Measurements from ENCODE around the gene PER2. TPM values are rescaled to one million over a fixed set of nuclear protein-coding genes. Genes with fewer than 3 reads are reported as not detected.

Gene PER2
- total and polyA plus RNA-seq, 10 of the 15 experiments (the other 5 are each of a cell fraction or from before 2014, with no cell fraction given): 1.5 to 15.1 (median 4.6) TPM

DNA sequence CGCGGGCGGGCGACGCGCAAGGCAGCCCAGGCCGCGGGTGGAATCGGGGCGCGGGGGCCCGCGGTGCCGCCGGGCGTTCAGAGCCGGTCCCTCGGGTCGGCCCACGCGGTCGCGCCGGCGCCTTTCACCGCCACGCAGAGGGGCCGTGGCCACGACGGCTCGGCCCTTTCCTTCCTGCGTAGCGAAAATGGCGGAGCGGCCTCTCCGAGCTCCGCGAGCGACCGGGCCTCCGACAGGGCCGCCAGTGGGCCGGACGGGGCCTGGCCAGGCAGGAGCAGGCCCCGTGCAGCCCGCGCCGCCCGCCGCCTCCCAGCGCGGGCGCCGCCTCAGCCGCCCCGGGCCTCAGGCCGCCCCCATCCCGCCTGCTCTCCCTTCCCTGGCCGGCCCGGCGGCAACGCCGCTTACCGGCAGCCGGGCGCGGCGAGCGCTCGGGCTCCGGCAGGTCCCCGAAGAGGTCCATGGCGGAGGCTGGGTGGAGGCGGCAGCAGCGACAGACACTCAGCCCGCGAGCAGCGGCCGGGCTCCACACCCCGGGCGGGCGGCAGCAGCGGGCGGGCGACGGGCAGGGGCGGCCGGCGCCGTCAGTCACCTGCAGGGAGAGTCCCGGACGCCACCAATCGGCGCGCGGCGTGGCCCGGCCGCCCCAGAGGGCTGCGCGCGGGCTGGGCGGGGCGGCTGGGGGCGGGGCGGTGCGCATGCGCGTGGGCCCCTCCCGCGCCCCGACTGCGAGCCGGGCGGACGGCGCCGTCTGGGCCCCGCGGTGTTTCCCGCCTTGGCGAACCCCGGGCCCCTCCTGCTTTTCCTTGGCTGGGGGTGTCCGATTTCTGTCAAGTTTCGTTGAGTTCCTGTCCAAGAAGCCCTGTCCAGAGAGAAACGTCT lies 85.1 kb downstream of the PER2 start, which contains the start of gene ILKAP (continued):
- no peak for TF ChIP-seq ETV6 (conservative IDR thresholded peaks at IDR 0.05 in 1 of 2, IDR thresholded peaks at IDR 0.05 in 1 of 2; ENCODE audit: borderline replicate concordance in 1 of 2, low read depth in 1 of 2)
- TF ChIP-seq TAF1 (IDR thresholded peaks at IDR 0.05; ENCODE audit: borderline replicate concordance, low read depth, low read length): peak; percentile 51; the same call in 1 of the 2 replicates
- no peak for TF ChIP-seq SMC3 (IDR thresholded peaks at IDR 0.05; ENCODE audit: borderline replicate concordance, low read length)
- TF ChIP-seq, protein P1, sequence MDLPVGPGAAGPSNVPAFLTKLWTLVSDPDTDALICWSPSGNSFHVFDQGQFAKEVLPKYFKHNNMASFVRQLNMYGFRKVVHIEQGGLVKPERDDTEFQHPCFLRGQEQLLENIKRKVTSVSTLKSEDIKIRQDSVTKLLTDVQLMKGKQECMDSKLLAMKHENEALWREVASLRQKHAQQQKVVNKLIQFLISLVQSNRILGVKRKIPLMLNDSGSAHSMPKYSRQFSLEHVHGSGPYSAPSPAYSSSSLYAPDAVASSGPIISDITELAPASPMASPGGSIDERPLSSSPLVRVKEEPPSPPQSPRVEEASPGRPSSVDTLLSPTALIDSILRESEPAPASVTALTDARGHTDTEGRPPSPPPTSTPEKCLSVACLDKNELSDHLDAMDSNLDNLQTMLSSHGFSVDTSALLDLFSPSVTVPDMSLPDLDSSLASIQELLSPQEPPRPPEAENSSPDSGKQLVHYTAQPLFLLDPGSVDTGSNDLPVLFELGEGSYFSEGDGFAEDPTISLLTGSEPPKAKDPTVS (IDR thresholded peaks at IDR 0.05; ENCODE audit: low read depth, low read length): no peak
- no peak for TF ChIP-seq TARDBP (IDR thresholded peaks at IDR 0.05; ENCODE audit: borderline replicate concordance)
- TF ChIP-seq ZBTB40 (IDR thresholded peaks at IDR 0.05; ENCODE audit: borderline replicate concordance): no peak
- TF ChIP-seq, protein P2, sequence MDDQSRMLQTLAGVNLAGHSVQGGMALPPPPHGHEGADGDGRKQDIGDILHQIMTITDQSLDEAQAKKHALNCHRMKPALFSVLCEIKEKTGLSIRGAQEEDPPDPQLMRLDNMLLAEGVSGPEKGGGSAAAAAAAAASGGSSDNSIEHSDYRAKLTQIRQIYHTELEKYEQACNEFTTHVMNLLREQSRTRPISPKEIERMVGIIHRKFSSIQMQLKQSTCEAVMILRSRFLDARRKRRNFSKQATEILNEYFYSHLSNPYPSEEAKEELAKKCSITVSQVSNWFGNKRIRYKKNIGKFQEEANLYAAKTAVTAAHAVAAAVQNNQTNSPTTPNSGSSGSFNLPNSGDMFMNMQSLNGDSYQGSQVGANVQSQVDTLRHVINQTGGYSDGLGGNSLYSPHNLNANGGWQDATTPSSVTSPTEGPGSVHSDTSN (IDR thresholded peaks at IDR 0.05; ENCODE audit: insufficient replicate concordance, low read depth, low read length): peak; percentile 78
- peak; percentile 13; the same call in 1 of the 2 replicates for TF ChIP-seq CHD2 (IDR thresholded peaks at IDR 0.05; ENCODE audit: borderline replicate concordance, low read depth, low read length)
- 0 out of 2 replicates have a peak, but pooled peaks have one; percentile 66 for TF ChIP-seq ASH2L (IDR thresholded peaks at IDR 0.05; ENCODE audit: borderline replicate concordance, low read depth)
- TF ChIP-seq, protein P3, sequence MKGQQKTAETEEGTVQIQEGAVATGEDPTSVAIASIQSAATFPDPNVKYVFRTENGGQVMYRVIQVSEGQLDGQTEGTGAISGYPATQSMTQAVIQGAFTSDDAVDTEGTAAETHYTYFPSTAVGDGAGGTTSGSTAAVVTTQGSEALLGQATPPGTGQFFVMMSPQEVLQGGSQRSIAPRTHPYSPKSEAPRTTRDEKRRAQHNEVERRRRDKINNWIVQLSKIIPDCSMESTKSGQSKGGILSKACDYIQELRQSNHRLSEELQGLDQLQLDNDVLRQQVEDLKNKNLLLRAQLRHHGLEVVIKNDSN (IDR thresholded peaks at IDR 0.05; ENCODE audit: borderline replicate concordance, extremely low read length, insufficient read depth, low read depth, low read length): peak; percentile 29
- peak; percentile 83 for TF ChIP-seq IKZF1 (conservative IDR thresholded peaks at IDR 0.05)
- no peak for TF ChIP-seq SRF (IDR thresholded peaks at IDR 0.05; ENCODE audit: low read depth in 2 of 2, low read length in 2 of 2)
- TF ChIP-seq CUX1 (IDR thresholded peaks at IDR 0.05; ENCODE audit: insufficient replicate concordance, low read depth, low read length): no peak

Data from GM12878 (cell line).